Ramos (cell line): ENCODE measurements around the gene CARD11.

Experiments used
- in situ Hi-C: fragments of 300-500 bp; cut with MboI; formaldehyde crosslinking; loops from one replicate; pipeline ENCODE4 v1.14.3; 2022; ENCODE audit warnings: low sequenced_read_pairs; ENCODE audit not compliant: unreplicated experiment

CARD11 gene

DNA sequence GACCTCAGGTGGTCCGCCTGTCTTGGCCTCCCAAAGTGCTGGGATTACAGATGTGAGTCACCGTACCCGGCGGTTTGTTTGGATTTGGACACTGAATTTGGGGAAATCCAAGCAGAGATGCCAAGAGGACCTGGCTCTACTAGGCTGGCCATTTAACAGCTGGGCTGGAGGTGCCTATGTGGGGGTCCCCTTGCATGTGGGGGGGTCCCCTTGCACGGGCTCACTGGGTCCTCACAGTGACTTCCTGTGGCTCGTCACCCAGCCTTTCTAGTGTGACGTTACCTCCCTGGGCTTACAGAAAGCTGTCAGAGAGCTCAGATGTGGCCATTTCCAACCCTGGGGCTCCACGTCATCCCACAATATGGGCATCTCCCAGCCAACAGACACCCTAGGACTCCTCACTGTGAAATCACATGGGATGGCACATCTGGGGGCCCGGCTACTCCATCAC lies 150.2 kb downstream of the CARD11 start:
- in situ Hi-C loops, result no loop called here

DNA sequence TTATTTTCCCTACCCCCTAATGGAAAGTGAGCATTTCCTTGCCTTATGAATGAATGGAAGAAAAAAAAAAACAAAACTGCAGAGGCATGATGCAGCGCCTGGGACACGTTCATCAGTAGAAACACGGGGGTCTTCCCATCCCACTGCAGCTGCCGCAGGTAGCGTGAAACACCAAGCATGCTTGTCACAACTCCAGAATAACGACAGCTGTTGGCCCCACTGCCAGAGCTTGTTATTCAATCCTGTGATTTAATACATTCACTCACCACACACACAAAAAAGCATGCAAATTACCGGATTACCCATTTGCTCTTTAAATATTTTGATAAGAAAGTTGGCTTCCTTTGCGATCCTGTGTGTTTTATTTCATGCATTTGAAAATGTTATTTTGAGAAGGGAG lies 151.1 kb downstream of the CARD11 start:
- in situ Hi-C loops, result no loop called here

GRCh38 chr7:2887816-2888215 lies 155.9 kb downstream of the CARD11 start:
- in situ Hi-C loops, result no loop called here

- in situ Hi-C loops, result no loop called here
These were observed 156.8 kb downstream of the CARD11 start for GRCh38 chr7:2886900-2887299.

DNA sequence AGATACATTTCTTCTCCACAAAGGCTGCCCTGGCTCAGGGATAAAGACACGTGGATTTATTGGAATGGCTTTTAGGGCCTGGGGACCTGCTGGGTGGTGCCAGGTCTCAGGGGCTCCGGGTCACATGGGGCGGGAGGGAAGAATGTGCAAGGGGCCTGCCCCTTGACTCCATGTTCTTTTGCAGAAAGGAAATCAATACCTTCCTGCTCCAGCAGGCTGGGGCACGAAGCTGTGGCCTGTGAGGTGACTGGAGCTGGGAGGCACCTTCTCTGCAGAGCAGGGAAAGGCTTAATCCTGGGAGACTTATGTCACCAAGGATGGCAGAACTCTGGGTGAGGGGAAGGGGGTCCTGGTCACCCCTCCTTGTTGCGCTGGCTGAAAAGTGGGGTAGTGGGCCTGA lies 157.3 kb downstream of the CARD11 start:
- in situ Hi-C loops, result no loop called here

- in situ Hi-C loops, result no loop called here
These were observed 159.5 kb downstream of the CARD11 start for GRCh38 chr7:2884161-2884560.

DNA sequence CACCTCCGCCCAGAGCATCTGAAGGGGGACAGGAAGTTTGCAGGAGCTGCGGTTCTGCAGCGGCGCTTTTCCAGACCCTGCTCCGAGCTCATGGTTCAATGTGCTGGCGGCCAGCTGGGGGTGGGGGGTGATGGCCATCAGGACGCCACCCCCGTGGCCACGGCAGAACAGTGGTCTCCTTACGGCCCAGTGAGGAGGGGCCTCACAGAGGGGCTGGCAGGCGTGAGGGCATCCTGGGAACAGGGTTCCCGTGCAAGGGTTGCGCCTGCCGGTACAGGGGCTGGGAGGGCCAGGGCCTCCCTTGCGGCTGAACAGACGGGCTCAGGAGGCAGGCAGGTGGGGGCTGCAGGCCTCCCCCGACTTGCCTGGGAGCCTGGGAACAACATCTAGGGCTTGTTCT lies 160.6 kb downstream of the CARD11 start:
- in situ Hi-C loops, result no loop called here

- in situ Hi-C loops, result no loop called here
These were observed 161.6 kb downstream of the CARD11 start for GRCh38 chr7:2882111-2882510.

GRCh38 chr7:2880874-2881533 lies 162.7 kb downstream of the CARD11 start:
- in situ Hi-C loops, result no loop called here

DNA sequence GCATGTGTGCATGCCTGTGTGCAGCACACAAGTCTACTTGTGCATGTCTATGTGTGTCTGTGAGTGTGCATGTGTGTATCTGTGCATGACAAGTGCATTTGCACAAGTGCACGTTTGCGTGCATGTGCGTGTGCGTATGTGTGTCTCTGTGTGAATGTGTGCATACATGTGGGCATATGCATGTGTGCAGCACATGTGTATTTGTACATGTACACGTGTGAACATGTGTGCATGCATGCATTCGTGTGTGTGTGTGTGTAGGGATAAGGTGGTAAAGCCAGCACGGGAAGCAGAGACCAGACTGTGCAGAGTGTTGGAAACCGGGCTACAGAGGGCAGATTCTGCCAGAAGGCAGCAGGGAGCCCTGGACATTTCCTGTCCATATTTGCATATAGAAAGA lies 163.6 kb downstream of the CARD11 start:
- in situ Hi-C loops, result no loop called here

DNA sequence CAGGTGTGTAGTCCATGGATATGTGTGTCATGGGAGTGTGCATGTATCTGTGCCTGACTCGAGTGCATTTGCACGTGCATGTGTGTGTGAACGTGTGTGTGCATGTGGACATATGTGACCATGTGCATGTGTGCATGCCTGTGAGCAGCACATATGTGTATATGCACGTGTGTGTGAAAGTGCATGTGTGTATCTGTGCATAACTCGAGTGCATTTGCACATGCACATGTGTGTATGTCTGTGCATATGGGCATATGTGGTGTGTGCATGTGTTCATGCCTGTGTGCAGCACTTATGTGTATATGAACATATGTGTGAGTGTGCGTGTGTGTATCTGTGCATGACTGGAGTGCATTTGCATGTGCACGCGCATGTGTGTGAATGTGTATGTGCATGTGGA lies 164.3 kb downstream of the CARD11 start:
- in situ Hi-C loops, result no loop called here

- in situ Hi-C loops, result no loop called here
These were observed 165.4 kb downstream of the CARD11 start for GRCh38 chr7:2878306-2878705.

DNA sequence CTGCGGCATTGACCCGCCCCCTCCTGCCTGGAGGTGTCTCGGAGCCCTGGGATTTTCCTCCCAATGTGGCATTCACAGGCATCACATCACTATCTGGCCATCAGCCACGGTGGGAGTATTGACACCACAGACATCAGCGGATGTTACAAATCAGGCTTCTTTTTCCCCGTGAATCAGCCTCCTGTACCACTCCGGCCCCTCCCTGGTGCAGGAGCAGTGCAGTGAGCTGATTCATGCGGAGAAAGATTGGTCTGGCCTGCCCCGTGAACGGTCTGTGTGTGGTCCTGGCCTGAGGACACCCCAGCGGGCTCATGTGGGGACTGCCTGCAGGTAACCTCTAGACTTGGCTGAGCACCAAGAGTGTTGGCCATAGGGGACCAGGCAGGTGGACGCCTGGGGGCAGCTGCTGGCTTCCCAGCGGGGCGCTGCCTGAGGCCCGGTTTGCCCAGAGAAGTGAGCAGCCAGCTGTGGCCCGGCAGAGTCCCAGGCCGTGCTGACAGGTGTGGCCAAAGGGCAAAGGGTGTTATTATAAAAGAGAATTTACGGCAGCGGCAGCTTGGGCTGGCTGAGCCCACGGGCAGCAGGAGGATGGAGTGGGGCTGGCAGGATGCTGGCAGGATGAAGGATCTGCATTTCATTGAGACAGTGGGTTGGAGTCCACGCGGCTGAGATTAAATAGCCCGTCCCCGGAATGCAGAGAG lies 167.5 kb downstream of the CARD11 start:
- in situ Hi-C loops, result no loop called here

GRCh38 chr7:2873686-2874551 lies 169.7 kb downstream of the CARD11 start:
- in situ Hi-C loops, result loop anchor here (25.0 kb wide), 2 partner anchors 788 to 1013 kb away; no protein-coding TSS in a partner anchor

GRCh38 chr7:2873146-2873545 lies 170.5 kb downstream of the CARD11 start:
- in situ Hi-C loops, result loop anchor here (25.0 kb wide), 2 partner anchors 789 to 1014 kb away; no protein-coding TSS in a partner anchor

DNA sequence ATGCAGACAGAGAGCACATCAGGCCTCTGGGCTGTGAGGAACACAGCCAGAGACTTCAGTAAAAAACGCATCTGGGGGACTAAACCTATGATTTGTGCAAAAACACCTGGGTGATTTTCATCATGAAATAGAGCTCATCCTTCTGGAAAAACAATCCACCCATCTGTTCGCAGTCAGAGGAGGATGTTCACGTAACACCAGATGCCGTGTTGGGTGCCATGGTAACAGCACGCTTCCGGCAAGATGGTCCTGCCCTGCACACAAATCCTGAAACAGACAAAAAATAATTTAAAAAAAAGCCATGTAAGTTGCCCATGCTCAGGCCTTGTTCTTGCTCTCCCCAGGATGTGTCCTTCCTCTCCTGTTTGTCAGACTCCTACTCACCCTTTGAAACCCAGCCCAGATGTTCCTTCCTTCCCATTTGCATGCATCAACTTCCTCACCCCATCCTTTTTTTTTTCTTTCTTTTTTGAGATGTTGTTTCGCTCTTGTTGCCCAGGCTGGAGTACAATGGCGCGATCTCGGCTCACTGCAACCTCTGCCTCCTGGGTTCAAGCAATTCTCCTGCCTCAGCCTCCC lies 171.3 kb downstream of the CARD11 start:
- in situ Hi-C loops, result loop anchor here (25.0 kb wide), 2 partner anchors 790 to 1015 kb away; no protein-coding TSS in a partner anchor

DNA sequence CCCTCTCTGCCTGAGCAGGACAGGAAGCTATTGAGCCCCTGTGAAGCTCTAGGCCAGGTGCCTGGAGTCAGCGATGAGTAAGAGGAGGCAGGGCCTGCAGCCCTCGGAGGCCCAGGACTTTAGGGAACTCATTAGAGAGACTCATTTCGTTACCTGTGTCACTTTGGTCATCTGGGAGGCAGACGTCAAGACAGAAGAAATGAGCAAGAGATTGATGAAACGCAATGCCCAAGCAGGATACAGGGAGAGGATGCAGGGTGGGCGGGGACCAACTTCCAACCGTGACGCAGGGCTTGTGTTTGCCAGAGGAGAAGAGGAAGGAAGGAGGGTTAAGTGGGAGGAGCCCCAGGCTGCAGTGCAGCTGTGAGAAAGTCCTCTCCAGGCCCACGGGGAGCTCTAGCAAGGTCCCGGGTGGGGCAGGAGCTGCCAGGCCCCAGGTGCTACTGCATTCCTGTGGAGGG lies 173.2 kb downstream of the CARD11 start:
- in situ Hi-C loops, result loop anchor here (25.0 kb wide), 2 partner anchors 792 to 1017 kb away; no protein-coding TSS in a partner anchor

DNA sequence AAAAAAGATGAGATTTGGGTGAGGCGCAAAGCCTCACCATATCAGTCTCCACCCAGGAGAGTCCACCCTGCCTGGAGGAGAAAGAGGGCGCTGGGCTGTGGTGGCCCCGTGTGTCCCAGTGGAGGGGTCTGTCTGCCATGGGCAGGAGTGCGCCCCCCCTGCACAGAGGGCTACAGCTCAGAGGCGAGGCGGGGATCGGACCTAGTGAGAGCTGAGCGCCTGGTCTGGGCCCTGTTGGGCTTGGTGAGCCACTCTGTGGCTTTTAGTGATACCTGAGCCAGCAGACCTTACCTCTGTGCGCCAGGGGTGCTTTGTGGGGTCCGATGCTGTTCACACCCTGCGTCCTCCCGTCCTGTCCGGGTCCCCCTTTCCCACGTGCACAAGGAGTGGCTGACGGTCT lies 173.7 kb downstream of the CARD11 start:
- in situ Hi-C loops, result loop anchor here (5.0 to 25.0 kb wide), 3 partner anchors 277 to 1017 kb away; no protein-coding TSS in a partner anchor

- in situ Hi-C loops, result loop anchor here (5.0 to 25.0 kb wide), 3 partner anchors 281 to 1021 kb away; no protein-coding TSS in a partner anchor
These were observed 177.1 kb downstream of the CARD11 start for GRCh38 chr7:2866601-2867000.
